Gastrocnemius medialis (tissue), 4 donors: ENCODE results near the gene LCT.

Experiments
- POLR2A ChIP-seq, 2 donors: fragments of 450-650 bp; IDR thresholded peaks; one replicate each; pipeline ENCODE4 v1.6.1; 2017; ENCODE audit warnings: antibody characterized with exemption in 2 of 2, mild to moderate bottlenecking in 2 of 2, moderate library complexity in 2 of 2
- TF ChIP-seq, protein P1 (sequence below), 5 experiments: fragments of 450-650 bp in 3 of 5; fragments of 200-600 bp in 2 of 5; sonication (generic) in 2 of 5; IDR thresholded peaks in 4 of 5; conservative IDR thresholded peaks in 1 of 5; 1 replicate in 4 of 5; 2 replicates in 1 of 5; pipeline ENCODE4 v1.5.1; 2016 to 2019; ENCODE audit warnings: antibody characterized with exemption in 5 of 5, mild to moderate bottlenecking in 3 of 5, moderate library complexity in 3 of 5

DNA sequence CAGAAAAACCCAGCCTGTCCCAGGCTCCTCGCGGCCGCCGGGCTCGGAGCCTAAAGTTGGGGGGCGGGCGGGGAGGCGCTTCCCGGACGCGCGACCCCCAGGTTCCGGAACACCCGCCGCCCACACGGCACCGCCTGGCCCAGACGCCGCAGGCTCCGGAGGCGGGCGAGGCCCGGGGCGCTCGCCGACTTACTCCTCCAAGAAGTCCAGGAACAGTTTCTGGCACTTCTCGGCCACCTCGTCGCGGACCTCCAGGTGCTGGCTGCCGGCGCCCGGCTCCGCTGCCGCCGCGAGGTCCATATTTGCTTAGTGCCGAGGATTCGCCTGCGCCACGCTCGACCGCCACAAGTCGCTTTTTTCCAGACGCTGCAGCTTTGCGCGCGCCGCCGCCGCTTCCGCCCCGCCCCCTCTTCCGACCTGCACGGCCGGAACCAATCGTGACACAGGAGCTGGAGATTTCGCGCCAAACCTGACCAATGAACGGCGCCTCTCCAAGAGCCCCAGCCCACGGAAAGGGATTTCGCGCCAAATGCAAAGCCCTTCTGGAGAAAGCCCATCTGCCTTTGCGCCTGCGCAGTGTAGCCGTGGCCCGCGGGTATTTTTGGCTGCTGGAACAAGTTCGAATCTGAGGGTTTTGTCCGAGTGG is 39.2 kb upstream of the LCT start, which contains the start of gene MCM6:
- TF ChIP-seq, protein P1, sequence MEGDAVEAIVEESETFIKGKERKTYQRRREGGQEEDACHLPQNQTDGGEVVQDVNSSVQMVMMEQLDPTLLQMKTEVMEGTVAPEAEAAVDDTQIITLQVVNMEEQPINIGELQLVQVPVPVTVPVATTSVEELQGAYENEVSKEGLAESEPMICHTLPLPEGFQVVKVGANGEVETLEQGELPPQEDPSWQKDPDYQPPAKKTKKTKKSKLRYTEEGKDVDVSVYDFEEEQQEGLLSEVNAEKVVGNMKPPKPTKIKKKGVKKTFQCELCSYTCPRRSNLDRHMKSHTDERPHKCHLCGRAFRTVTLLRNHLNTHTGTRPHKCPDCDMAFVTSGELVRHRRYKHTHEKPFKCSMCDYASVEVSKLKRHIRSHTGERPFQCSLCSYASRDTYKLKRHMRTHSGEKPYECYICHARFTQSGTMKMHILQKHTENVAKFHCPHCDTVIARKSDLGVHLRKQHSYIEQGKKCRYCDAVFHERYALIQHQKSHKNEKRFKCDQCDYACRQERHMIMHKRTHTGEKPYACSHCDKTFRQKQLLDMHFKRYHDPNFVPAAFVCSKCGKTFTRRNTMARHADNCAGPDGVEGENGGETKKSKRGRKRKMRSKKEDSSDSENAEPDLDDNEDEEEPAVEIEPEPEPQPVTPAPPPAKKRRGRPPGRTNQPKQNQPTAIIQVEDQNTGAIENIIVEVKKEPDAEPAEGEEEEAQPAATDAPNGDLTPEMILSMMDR (IDR thresholded peaks at IDR 0.05 in 4 of 5, conservative IDR thresholded peaks at IDR 0.05 in 1 of 5): peak in 3 of 5 experiments; percentile 10 to 46 (median 34)
- TF ChIP-seq POLR2A (IDR thresholded peaks at IDR 0.05): peak; percentile 44 to 65
